Measurements from ENCODE around the gene MVB12B.

DNA sequence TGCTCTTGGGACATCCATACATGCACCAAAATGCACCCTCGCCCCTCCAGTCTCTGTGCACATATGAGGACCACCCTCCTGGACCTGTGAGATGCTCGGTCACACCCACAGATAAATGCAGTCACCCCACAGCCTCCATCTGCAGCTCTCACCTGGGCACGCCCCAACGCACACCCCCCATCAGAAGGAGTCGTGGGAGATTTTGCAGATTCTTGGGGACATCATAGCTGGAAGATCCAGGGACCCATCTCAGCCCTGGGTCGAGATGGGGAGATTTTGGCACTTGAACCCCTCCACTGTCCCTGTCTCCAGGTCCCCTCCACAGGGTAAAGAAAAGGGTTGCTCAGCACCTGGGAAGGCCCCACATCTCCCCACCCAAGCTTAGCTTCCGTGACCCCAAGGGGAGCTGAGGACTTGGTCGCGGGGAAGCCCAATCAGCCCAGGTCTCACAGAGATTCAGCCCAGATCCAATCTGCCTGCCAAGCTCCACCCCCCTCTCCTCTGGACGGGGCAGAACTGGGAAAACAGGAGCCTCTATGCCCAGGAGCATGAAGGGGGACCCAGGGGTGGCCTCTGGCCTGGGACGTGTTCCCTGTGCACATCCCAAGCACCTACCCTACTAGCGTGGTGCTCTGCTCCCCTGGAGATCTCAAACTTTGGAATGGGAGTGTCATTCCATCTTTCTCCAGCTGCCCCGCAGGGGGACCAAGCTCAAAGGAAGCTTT is 197.9 kb downstream of the MVB12B start:
- no peak for TF ChIP-seq GATA3 (IDR thresholded peaks at IDR 0.05; ENCODE audit: low read depth, low read length)
- TF ChIP-seq GATA2 (IDR thresholded peaks at IDR 0.05; ENCODE audit: low read depth, low read length), result no peak
